T-helper 17 cell (primary cell): ENCODE measurements around the gene ITGAE. TPM values are rescaled to one million over a fixed set of nuclear protein-coding genes. Genes with fewer than 3 reads are reported as not detected.
A peak's percentile ranks its signal among the peaks of the same experiment; 100 is the strongest.

Experiments used
- ATAC-seq: fragments of 150-1000 bp; cut with Tn5 transposase; 2 replicates; pipeline ENCODE4 v1.10.0; 2021; ENCODE audit warnings: mild to moderate bottlenecking, moderate library complexity
- DNase-seq, 3 donors: peaks; one replicate each; pipeline versions ENCODE4 v3.0.0 to v3.0.0-alpha.2; 2020 to 2021
- H3K9me3 ChIP-seq: one replicate; pipeline ENCODE4 v1.7.0; 2013; ENCODE audit warnings: low read length, mild to moderate bottlenecking; ENCODE audit not compliant: control insufficient read depth, poor library complexity, severe bottlenecking
- H3K27ac Mint-ChIP-seq: one replicate; pipeline ENCODE4 v1.8.0; 2022; ENCODE audit warnings: mild to moderate bottlenecking, moderate library complexity, mixed read lengths
- H3K27me3 Mint-ChIP-seq: one replicate; pipeline ENCODE4 v1.8.0; 2022; ENCODE audit warnings: mixed read lengths
- H3K36me3 Mint-ChIP-seq: one replicate; pipeline ENCODE4 v1.8.0; 2022; ENCODE audit warnings: low read depth, mixed read lengths
- H3K4me1 Mint-ChIP-seq: one replicate; pipeline ENCODE4 v1.8.0; 2022; ENCODE audit warnings: mild to moderate bottlenecking, mixed read lengths
- H3K4me3 Mint-ChIP-seq: one replicate; pipeline ENCODE4 v1.8.0; 2022; ENCODE audit warnings: mild to moderate bottlenecking, moderate library complexity, mixed read lengths
- total RNA-seq, 4 donors: library from RNA in 2 of 4; stranded (reverse) in 2 of 4; gene quantifications; one replicate each; pipeline ENCODE4 v1.2.3 and lab custom pipeline; 2022 to 2026

ITGAE gene
- total RNA-seq, 2 donors from 2014 or later = 10.2 to 14.3 TPM

GRCh38 chr17:3679531-3680126 lies 121.4 kb downstream of the ITGAE start:
- no peak for ATAC-seq
- no peaks in the 10 kb centered on the region for H3K27me3 Mint-ChIP-seq
- peak overlapping the region; percentile 51 for H3K27ac Mint-ChIP-seq
- H3K36me3 Mint-ChIP-seq = no peaks in the 10 kb centered on the region
- DNase-seq = no peak
- no peak overlapping the region for H3K4me3 Mint-ChIP-seq
- H3K4me1 Mint-ChIP-seq = peaks cover 13% of the 10 kb centered on the region
- H3K9me3 ChIP-seq = no peaks in the 10 kb centered on the region

- ATAC-seq = no peak
- no peaks in the 10 kb centered on the region for H3K9me3 ChIP-seq
- Mint-ChIP-seq H3K36me3 (no peaks in the 10 kb centered on the region), H3K27me3 (no peaks in the 10 kb centered on the region), H3K27ac (peak overlapping the region; percentile 51), H3K4me1 (peaks cover 13% of the 10 kb centered on the region), H3K4me3 (no peak overlapping the region)
- DNase-seq = no peak
These were observed 122.0 kb downstream of the ITGAE start for GRCh38 chr17:3678821-3679530.

GRCh38 chr17:3678095-3678820 lies 122.7 kb downstream of the ITGAE start:
- no peaks in the 10 kb centered on the region for H3K36me3 Mint-ChIP-seq
- H3K4me3 Mint-ChIP-seq = no peak overlapping the region
- H3K27me3 Mint-ChIP-seq = no peaks in the 10 kb centered on the region
- no peaks in the 10 kb centered on the region for H3K9me3 ChIP-seq
- H3K4me1 Mint-ChIP-seq = peaks cover 12% of the 10 kb centered on the region
- ATAC-seq (no peak), DNase-seq (no peak)
- no peak overlapping the region for H3K27ac Mint-ChIP-seq

- no peaks in the 10 kb centered on the region for H3K27me3 Mint-ChIP-seq
- H3K9me3 ChIP-seq = no peaks in the 10 kb centered on the region
- H3K4me1 Mint-ChIP-seq = no peaks in the 10 kb centered on the region
- ATAC-seq (no peak), DNase-seq (no peak)
- H3K4me3 Mint-ChIP-seq = no peak overlapping the region
- H3K36me3 Mint-ChIP-seq = no peaks in the 10 kb centered on the region
- H3K27ac Mint-ChIP-seq = peak overlapping the region; percentile 57
These were observed 125.1 kb downstream of the ITGAE start for GRCh38 chr17:3675886-3676285.

GRCh38 chr17:3672571-3672970 lies 128.4 kb downstream of the ITGAE start:
- H3K4me3 Mint-ChIP-seq = no peak overlapping the region
- no peaks in the 10 kb centered on the region for H3K9me3 ChIP-seq
- H3K27me3 Mint-ChIP-seq = no peaks in the 10 kb centered on the region
- H3K4me1 Mint-ChIP-seq = peaks cover 4% of the 10 kb centered on the region
- H3K36me3 Mint-ChIP-seq = no peaks in the 10 kb centered on the region
- peak overlapping the region; percentile 59 for H3K27ac Mint-ChIP-seq
- ATAC-seq (no peak), DNase-seq (no peak)

- Mint-ChIP-seq H3K4me1 (peaks cover 16% of the 10 kb centered on the region), H3K36me3 (no peaks in the 10 kb centered on the region), H3K27me3 (no peaks in the 10 kb centered on the region), H3K4me3 (peak overlapping the region; percentile 93), H3K27ac (peak overlapping the region; percentile 83)
- DNase-seq (no peak), ATAC-seq (no peak)
- H3K9me3 ChIP-seq = no peaks in the 10 kb centered on the region
These were observed 131.4 kb downstream of the ITGAE start for GRCh38 chr17:3669548-3669947.

GRCh38 chr17:3669085-3669347 lies 132.0 kb downstream of the ITGAE start:
- Mint-ChIP-seq H3K27ac (peak overlapping the region; percentile 83), H3K27me3 (no peaks in the 10 kb centered on the region), H3K36me3 (no peaks in the 10 kb centered on the region), H3K4me3 (peak overlapping the region; percentile 93), H3K4me1 (peaks cover 16% of the 10 kb centered on the region)
- H3K9me3 ChIP-seq = no peaks in the 10 kb centered on the region
- DNase-seq (no peak), ATAC-seq (no peak)

- DNase-seq (peak; percentile 99 to 100 (median 99)), ATAC-seq (peak; percentile 96)
- no peaks in the 10 kb centered on the region for H3K36me3 Mint-ChIP-seq
- H3K4me3 Mint-ChIP-seq = peak within 1 kb of the TSS; percentile 93
- H3K9me3 ChIP-seq = no peaks in the 10 kb centered on the region
- peaks cover 16% of the 10 kb centered on the region for H3K4me1 Mint-ChIP-seq
- H3K27me3 Mint-ChIP-seq = no peaks in the 10 kb centered on the region
- peak within 1 kb of the TSS; percentile 83 for H3K27ac Mint-ChIP-seq
These were observed 132.5 kb downstream of the ITGAE start, which contains the start of the genes EMC6 and TAX1BP3 for GRCh38 chr17:3668279-3669084. Gene EMC6, plus strand, starts transcription at chr17:3668812. Its CDS starts 335 bp downstream, at chr17:3669147. Gene TAX1BP3, minus strand, starts transcription at chr17:3668578. Its CDS starts 52 bp downstream, at chr17:3668526.

- ATAC-seq = peak; percentile 1
- peak overlapping the region; percentile 93 for H3K4me3 Mint-ChIP-seq
- H3K27me3 Mint-ChIP-seq = no peaks in the 10 kb centered on the region
- DNase-seq = no peak
- no peaks in the 10 kb centered on the region for H3K36me3 Mint-ChIP-seq
- peaks cover 16% of the 10 kb centered on the region for H3K4me1 Mint-ChIP-seq
- H3K27ac Mint-ChIP-seq = peak overlapping the region; percentile 83
- no peaks in the 10 kb centered on the region for H3K9me3 ChIP-seq
These were observed 133.4 kb downstream of the ITGAE start for GRCh38 chr17:3667366-3668278.

GRCh38 chr17:3666516-3666915 lies 134.5 kb downstream of the ITGAE start:
- no peaks in the 10 kb centered on the region for H3K36me3 Mint-ChIP-seq
- peak overlapping the region; percentile 63 for H3K27ac Mint-ChIP-seq
- H3K4me1 Mint-ChIP-seq = peaks cover 16% of the 10 kb centered on the region
- no peaks in the 10 kb centered on the region for H3K9me3 ChIP-seq
- no peaks in the 10 kb centered on the region for H3K27me3 Mint-ChIP-seq
- ATAC-seq (no peak), DNase-seq (no peak)
- H3K4me3 Mint-ChIP-seq = peak overlapping the region; percentile 78

- H3K27me3 Mint-ChIP-seq = no peaks in the 10 kb centered on the region
- DNase-seq (no peak), ATAC-seq (no peak)
- peak overlapping the region; percentile 63 for H3K27ac Mint-ChIP-seq
- no peak overlapping the region for H3K4me3 Mint-ChIP-seq
- H3K4me1 Mint-ChIP-seq = peaks cover 16% of the 10 kb centered on the region
- H3K36me3 Mint-ChIP-seq = no peaks in the 10 kb centered on the region
- H3K9me3 ChIP-seq = no peaks in the 10 kb centered on the region
These were observed 135.2 kb downstream of the ITGAE start for GRCh38 chr17:3665834-3666233.
